BJ (cell line): ENCODE results near the gene EME2. TPM values are rescaled to one million over a fixed set of nuclear protein-coding genes. Genes with fewer than 3 reads are reported as not detected.

Source experiments
- CTCF ChIA-PET: fragments of 350-600 bp; formaldehyde crosslinking; extraction: SDS; loops from one replicate; lab custom pipeline; 2021; ENCODE audit warnings: antibody characterized with exemption, inconsistent platforms; lab: Yijun Ruan, JAX
- POLR2A ChIA-PET: fragments of 300-600 bp; sonication (Branson Sonifier 250); formaldehyde crosslinking; extraction: SDS; loops from one replicate; lab custom pipeline; 2021; ENCODE audit warnings: antibody characterized with exemption; lab: Charles Lee
- DNase-seq: peaks from one replicate; pipeline ENCODE4 v3.0.0-alpha.2; 2011; ENCODE audit warnings: low read depth
- H3K27me3 ChIP-seq: 2 replicates; pipeline ENCODE4 v1.6.0; 2011; ENCODE audit warnings: low read length; ENCODE audit not compliant: control insufficient read depth, insufficient read depth
- H3K36me3 ChIP-seq: 2 replicates; pipeline ENCODE4 v1.5.1; 2011; ENCODE audit warnings: low read length; ENCODE audit not compliant: control insufficient read depth, insufficient read depth
- H3K4me3 ChIP-seq: 2 replicates; pipeline ENCODE4 v1.5.1; 2011; ENCODE audit warnings: low read depth, mild to moderate bottlenecking, control low read depth, low read length
- CTCF ChIP-seq: IDR thresholded peaks from 2 replicates; pipeline ENCODE4 v1.5.1; 2011; ENCODE audit warnings: low read depth, mild to moderate bottlenecking, control low read depth, inconsistent platforms, low read length, moderate library complexity; ENCODE audit not compliant: insufficient read depth
- polyA plus RNA-seq: library from polyadenylated mRNA; depleted of rRNA; stranded (reverse); fragments of >200 nt; gene quantifications from 2 replicates; pipeline ENCODE4 v1.2.3, GENCODE V29; 2011

Gene EME2
- polyA plus RNA-seq, 1 experiment = 4.0 TPM

GRCh38 chr16:1766701-1767100 lies 5.9 kb upstream of the EME2 start:
- no peak for TF ChIP-seq CTCF
- Histone ChIP-seq H3K36me3 (peaks cover 44% of the 10 kb centered on the region), H3K4me3 (no peak overlapping the region), H3K27me3 (no peaks in the 10 kb centered on the region)
- DNase-seq = no peak
- ChIA-PET CTCF (interaction anchor here (0.6 kb wide), 1 partner anchor 61 kb away, joined by 3 read pairs; the partner anchor contains the start of gene MAPK8IP3), POLR2A (no interaction called here)

- POLR2A ChIA-PET = no interaction called here
- CTCF ChIA-PET = interaction anchor here (1.0 to 1.3 kb wide), 2 partner anchors 44 to 62 kb away, joined by 3 to 4 read pairs; no protein-coding TSS in a partner anchor
- Histone ChIP-seq H3K36me3 (peaks cover 43% of the 10 kb centered on the region), H3K27me3 (no peaks in the 10 kb centered on the region), H3K4me3 (no peak overlapping the region)
- DNase-seq = no peak
- TF ChIP-seq CTCF = no peak
Measured at GRCh38 chr16:1767116-1767994, 5.3 kb upstream of the EME2 start.

GRCh38 chr16:1768061-1768766 lies 4.4 kb upstream of the EME2 start:
- CTCF ChIA-PET = interaction anchor here (1.0 to 1.3 kb wide), 3 partner anchors 45 to 162 kb away, joined by 3 to 4 read pairs (median 3); no protein-coding TSS in a partner anchor
- H3K36me3 ChIP-seq = peaks cover 38% of the 10 kb centered on the region
- no peak overlapping the region for H3K4me3 ChIP-seq
- H3K27me3 ChIP-seq = no peaks in the 10 kb centered on the region
- no peak for DNase-seq
- POLR2A ChIA-PET = no interaction called here
- TF ChIP-seq CTCF = no peak

- POLR2A ChIA-PET = no interaction called here
Measured at GRCh38 chr16:1768767-1769401, 3.7 kb upstream of the EME2 start.

More at GRCh38 chr16:1768767-1769401, 3.7 kb upstream of the EME2 start:
- Histone ChIP-seq H3K36me3 (peaks cover 38% of the 10 kb centered on the region), H3K4me3 (no peak overlapping the region), H3K27me3 (no peaks in the 10 kb centered on the region)
- DNase-seq = no peak
- CTCF ChIA-PET = interaction anchor here (0.7 to 1.8 kb wide), 4 partner anchors 44 to 161 kb away, joined by 3 to 4 read pairs (median 4); partner anchors contain the start of gene MAPK8IP3
- no peak for TF ChIP-seq CTCF
